Kidney (tissue), 14 donors: ENCODE data around the gene ZNF74. TPM values are rescaled to one million over a fixed set of nuclear protein-coding genes. Genes with fewer than 3 reads are reported as not detected.

Experiments
- DNase-seq, 5 donors: peaks; one replicate each; pipeline ENCODE4 v3.0.0-alpha.2; 2013 to 2020
- FAIRE-seq: peaks from 2 replicates; lab custom pipeline; 2012; peaks lifted over from hg19 to GRCh38; lab: Jason Lieb, UNC
- H3K27ac ChIP-seq, 2 donors: one replicate each; pipeline ENCODE4 v1.7.0; 2013; ENCODE audit warnings: low read depth in 2 of 2, low read length in 2 of 2, inconsistent platforms in 1 of 2
- H3K27me3 ChIP-seq: one replicate; pipeline ENCODE4 v1.7.1; 2013; ENCODE audit warnings: low read length, inconsistent platforms; ENCODE audit not compliant: control insufficient read depth, insufficient read depth
- H3K36me3 ChIP-seq, 3 donors: one replicate each; pipeline versions ENCODE4 v1.7.0 to v1.7.1; 2013; ENCODE audit warnings: low read length in 3 of 3, control low read depth in 1 of 3, inconsistent platforms in 1 of 3; ENCODE audit not compliant: insufficient read depth in 3 of 3, control insufficient read depth in 2 of 3
- H3K4me1 ChIP-seq, 3 donors: one replicate each; pipeline versions ENCODE4 v1.7.0 to v1.7.1; 2013; ENCODE audit warnings: low read length in 3 of 3, inconsistent platforms in 1 of 3, low read depth in 1 of 3; ENCODE audit not compliant: control insufficient read depth in 2 of 3, insufficient read depth in 2 of 3
- H3K4me3 ChIP-seq, 3 donors: one replicate each; pipeline versions ENCODE4 v1.7.0 to v1.8.1; 2013; ENCODE audit warnings: low read length in 3 of 3, control low read depth in 1 of 3, inconsistent platforms in 1 of 3
- H3K9ac ChIP-seq, 3 donors: one replicate each; pipeline versions ENCODE4 v1.7.0 to v1.7.1; 2013; ENCODE audit warnings: low read length in 3 of 3, control low read depth in 1 of 3, inconsistent platforms in 1 of 3
- H3K9me3 ChIP-seq, 3 donors: one replicate each; pipeline versions ENCODE4 v1.7.0 to v1.7.1; 2013; ENCODE audit warnings: low read length in 3 of 3, control low read depth in 1 of 3, inconsistent platforms in 1 of 3; ENCODE audit not compliant: control insufficient read depth in 2 of 3, insufficient read depth in 1 of 3
- intact Hi-C: fragments of 100-400 bp; cut with DNase I; formaldehyde crosslinking; loops from one replicate; pipeline ENCODE4 v1.11.1; 2022
- polyA plus RNA-seq: library from polyadenylated mRNA; stranded (reverse); fragments of 350-450 nt; fragmentation: Illumina TruSeq; extraction: RNeasy Lipid Tissue Mini Kit (QIAGEN cat#74804); gene quantifications from one replicate; pipeline ENCODE4 v1.2.3, GENCODE V29; 2014; ENCODE audit warnings: low read depth, low replicate concordance; ENCODE audit not compliant: insufficient read depth
- total RNA-seq: library from RNA; stranded (reverse); fragmentation: NEBNext Ultra II Directional; extraction: Animal tissue kit (Norgen Biotek cat#: 25700); gene quantifications from one replicate; pipeline ENCODE4 v1.2.1, GENCODE V29; 2021
- TF ChIP-seq, protein P1 (sequence below): IDR thresholded peaks from 3 replicates; pipeline ENCODE4 v1.5.1; 2012; ENCODE audit warnings: mild to moderate bottlenecking, moderate library complexity, borderline replicate concordance; ENCODE audit not compliant: insufficient read depth; ENCODE audit errors: extremely low read depth
- donor health status: control.
- donor health status: control.
- donor health status: control.
- donor health status: control.
- donor health status: control.
- donor health status: DM: yes; HTN: yes; CAD: no.
- donor health status: Normal renal cell carcinoma (clear cell type).

ZNF74 gene
- total and polyA plus RNA-seq, 2 donors from 2014 or later, result 3.7 to 6.5 TPM

DNA sequence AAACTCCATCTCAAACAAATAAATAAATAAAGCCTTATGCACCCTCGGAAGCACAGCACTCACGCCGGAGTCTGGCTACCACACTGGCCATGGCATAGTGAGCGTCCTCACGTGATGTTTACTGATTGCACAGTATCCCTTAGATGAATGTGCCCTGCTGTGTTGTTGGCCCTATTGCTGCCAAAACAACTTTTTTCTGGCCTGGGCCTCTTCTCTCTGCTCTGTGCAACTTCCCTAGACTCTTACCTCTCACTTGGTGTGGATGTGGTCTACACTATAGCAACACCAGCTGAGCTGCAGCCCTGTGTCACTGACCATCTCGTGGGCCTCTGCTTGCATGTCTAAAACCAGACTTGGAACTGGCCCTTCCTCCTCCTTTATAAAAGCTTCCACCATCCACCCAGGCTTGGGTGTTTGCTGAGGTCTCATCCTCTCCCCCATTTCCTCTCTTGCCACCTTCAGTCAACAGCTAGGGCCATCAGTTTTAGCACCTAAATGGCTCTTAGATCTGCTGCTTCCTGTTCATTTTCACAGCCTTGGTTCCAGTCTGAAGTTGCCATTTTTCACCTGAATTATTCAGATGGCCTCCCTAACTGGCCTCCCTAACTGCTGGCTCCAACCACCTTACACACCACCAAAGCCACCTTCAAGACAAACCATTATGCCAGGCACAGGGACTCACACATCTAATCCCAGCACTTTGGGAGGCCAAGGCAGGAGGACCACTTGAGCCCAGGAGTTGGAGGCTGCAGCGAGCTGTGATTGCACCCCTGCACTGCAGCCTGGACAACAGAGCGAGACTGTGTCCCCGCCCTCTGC lies 9.2 kb downstream of the ZNF74 start:
- DNase-seq, result no peak
- no peaks in the 10 kb centered on the region for H3K9me3 ChIP-seq
- H3K4me3 ChIP-seq, result no peak overlapping the region
- no peak overlapping the region for H3K9ac ChIP-seq
- H3K4me1 ChIP-seq, result peaks cover 0 to 2% (median 0%) of the 10 kb centered on the region in 3 donors
- no peaks in the 10 kb centered on the region for H3K27me3 ChIP-seq
- H3K27ac ChIP-seq, result no peak overlapping the region
- H3K36me3 ChIP-seq, result peaks cover 0 to 19% (median 6%) of the 10 kb centered on the region in 3 donors
- FAIRE-seq, result no peak
- intact Hi-C loops, result no loop called here
- TF ChIP-seq, protein P1, sequence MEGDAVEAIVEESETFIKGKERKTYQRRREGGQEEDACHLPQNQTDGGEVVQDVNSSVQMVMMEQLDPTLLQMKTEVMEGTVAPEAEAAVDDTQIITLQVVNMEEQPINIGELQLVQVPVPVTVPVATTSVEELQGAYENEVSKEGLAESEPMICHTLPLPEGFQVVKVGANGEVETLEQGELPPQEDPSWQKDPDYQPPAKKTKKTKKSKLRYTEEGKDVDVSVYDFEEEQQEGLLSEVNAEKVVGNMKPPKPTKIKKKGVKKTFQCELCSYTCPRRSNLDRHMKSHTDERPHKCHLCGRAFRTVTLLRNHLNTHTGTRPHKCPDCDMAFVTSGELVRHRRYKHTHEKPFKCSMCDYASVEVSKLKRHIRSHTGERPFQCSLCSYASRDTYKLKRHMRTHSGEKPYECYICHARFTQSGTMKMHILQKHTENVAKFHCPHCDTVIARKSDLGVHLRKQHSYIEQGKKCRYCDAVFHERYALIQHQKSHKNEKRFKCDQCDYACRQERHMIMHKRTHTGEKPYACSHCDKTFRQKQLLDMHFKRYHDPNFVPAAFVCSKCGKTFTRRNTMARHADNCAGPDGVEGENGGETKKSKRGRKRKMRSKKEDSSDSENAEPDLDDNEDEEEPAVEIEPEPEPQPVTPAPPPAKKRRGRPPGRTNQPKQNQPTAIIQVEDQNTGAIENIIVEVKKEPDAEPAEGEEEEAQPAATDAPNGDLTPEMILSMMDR, result no peak

DNA sequence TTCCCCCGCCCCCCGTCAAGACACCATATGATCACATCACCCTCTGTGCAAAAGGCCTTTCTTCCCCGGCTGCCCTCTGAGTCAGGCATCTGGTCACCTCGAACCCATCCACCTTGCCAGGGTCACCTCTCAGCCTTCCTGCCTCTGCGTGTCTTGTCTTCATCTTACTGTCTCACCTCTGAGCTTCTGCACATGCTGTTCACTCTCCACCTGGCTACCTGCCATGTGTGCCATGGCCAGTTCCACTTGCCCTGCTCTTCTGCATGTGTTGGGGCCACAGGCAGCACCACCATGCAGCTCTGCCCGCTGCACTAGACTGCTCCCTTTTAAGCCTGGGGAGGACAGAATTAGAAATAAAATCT lies 9.8 kb downstream of the ZNF74 start:
- intact Hi-C loops, result no loop called here
- TF ChIP-seq, protein P1, result no peak
- Histone ChIP-seq H3K4me3 (no peak overlapping the region), H3K27me3 (no peaks in the 10 kb centered on the region), H3K4me1 (peaks cover 0 to 2% (median 0%) of the 10 kb centered on the region in 3 donors), H3K9ac (no peak overlapping the region), H3K9me3 (no peaks in the 10 kb centered on the region), H3K36me3 (peaks cover 0 to 19% (median 6%) of the 10 kb centered on the region in 3 donors), H3K27ac (no peak overlapping the region)
- no peak for FAIRE-seq
- DNase-seq, result no peak

DNA sequence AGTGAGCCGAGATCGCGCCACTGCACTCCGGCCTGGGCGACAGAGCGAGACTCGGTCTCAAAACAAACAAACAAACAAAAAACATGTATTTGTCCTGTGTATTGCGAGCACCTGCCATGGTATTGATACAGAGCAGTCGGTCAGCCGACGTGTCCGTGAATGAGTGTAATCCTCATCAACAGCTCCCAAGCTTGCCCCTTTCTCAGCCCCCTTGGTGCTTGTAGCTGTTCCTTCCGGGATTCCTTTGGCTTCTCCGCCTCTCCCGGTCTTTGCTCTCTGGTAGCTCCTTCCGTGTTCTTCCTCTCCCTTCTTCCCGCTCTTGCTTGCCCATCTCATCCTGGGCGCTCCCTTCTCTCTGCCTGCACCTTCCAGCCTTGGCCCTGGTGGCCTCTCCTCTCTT lies 10.9 kb downstream of the ZNF74 start:
- no peak for FAIRE-seq
- H3K36me3 ChIP-seq, result peaks cover 0 to 19% (median 6%) of the 10 kb centered on the region in 3 donors
- no peaks in the 10 kb centered on the region for H3K9me3 ChIP-seq
- no peak overlapping the region for H3K9ac ChIP-seq
- intact Hi-C loops, result no loop called here
- no peak overlapping the region for H3K27ac ChIP-seq
- DNase-seq, result no peak
- H3K4me3 ChIP-seq, result no peak overlapping the region
- H3K4me1 ChIP-seq, result peaks cover 0 to 2% (median 0%) of the 10 kb centered on the region in 3 donors
- H3K27me3 ChIP-seq, result no peaks in the 10 kb centered on the region
- TF ChIP-seq, protein P1, result no peak
